Choroid plexus epithelial cell (primary cell): ENCODE data around the gene VASN.
"Not testable (repeated sequence)": the region's sequence is repeated elsewhere in the genome, so short reads cannot be mapped to it uniquely, and the experiment has no call there.

Source experiments
- DNase-seq: peaks from one replicate; pipeline ENCODE4 v3.0.0-alpha.2; 2010; ENCODE audit warnings: low read depth
- H3K4me3 ChIP-seq: 2 replicates; pipeline ENCODE4 v1.5.1; 2011; ENCODE audit warnings: low read depth, mild to moderate bottlenecking, control low read depth, low read length, moderate library complexity
- CTCF ChIP-seq: conservative IDR thresholded peaks from 2 replicates; pipeline ENCODE4 v1.5.1; 2011; ENCODE audit warnings: low read depth, mild to moderate bottlenecking, control low read depth, inconsistent platforms, low read length, moderate library complexity

The VASN gene

GRCh38 chr16:4333308-4333638 is 38.4 kb upstream of the VASN start:
- TF ChIP-seq CTCF = no peak
- no peak overlapping the region for H3K4me3 ChIP-seq
- DNase-seq = no peak

- DNase-seq, H3K4me3 ChIP-seq: not testable (repeated sequence)
Measured at GRCh38 chr16:4333714-4334113, 37.9 kb upstream of the VASN start.

GRCh38 chr16:4334724-4335495 is 36.7 kb upstream of the VASN start:
- DNase-seq = no peak
- H3K4me3 ChIP-seq = no peak overlapping the region
- no peak for TF ChIP-seq CTCF

GRCh38 chr16:4336701-4337539 is 34.7 kb upstream of the VASN start:
- no peak for DNase-seq
- H3K4me3 ChIP-seq = no peak overlapping the region
- TF ChIP-seq CTCF = no peak

- no peak overlapping the region for H3K4me3 ChIP-seq
- DNase-seq = no peak
- no peak for TF ChIP-seq CTCF
Measured at GRCh38 chr16:4337540-4338088, 34.0 kb upstream of the VASN start.

GRCh38 chr16:4338125-4338582 is 33.5 kb upstream of the VASN start:
- H3K4me3 ChIP-seq = no peak overlapping the region
- no peak for DNase-seq
- no peak for TF ChIP-seq CTCF

GRCh38 chr16:4338712-4339299 is 32.8 kb upstream of the VASN start:
- DNase-seq = no peak
- TF ChIP-seq CTCF = no peak
- H3K4me3 ChIP-seq = no peak overlapping the region
